ENCODE data around the gene KCTD14. TPM values are rescaled to one million over a fixed set of nuclear protein-coding genes. Genes with fewer than 3 reads are reported as not detected.

The KCTD14 gene
- total and polyA plus RNA-seq, 9 donors = 0.89 to 2.0 (median 1.7) TPM

GRCh38 chr11:77967121-77967520, 56.0 kb downstream of the KCTD14 start:
- WGBS (ENCODE audit: insufficient coverage) = 100% methylated on average over 1 of the region's 2 CpGs
- Histone ChIP-seq H3K36me3 (ENCODE audit: control insufficient read depth, insufficient read depth, low read length) (peaks cover 7% of the 10 kb centered on the region), H3K4me3 (ENCODE audit: low read length) (no peak overlapping the region), H3K4me1 (ENCODE audit: control insufficient read depth, insufficient read depth, low read length) (no peaks in the 10 kb centered on the region), H3K27ac (ENCODE audit: low read length) (no peak overlapping the region), H3K9me3 (replicated peaks; ENCODE audit: control insufficient read depth, low read depth, low read length) (no peaks in the 10 kb centered on the region), H3K27me3 (ENCODE audit: control insufficient read depth, insufficient read depth, low read length) (no peaks in the 10 kb centered on the region)
- DNase-seq = no peak

- Histone ChIP-seq H3K4me1 (ENCODE audit: control insufficient read depth, insufficient read depth, low read length) (no peaks in the 10 kb centered on the region), H3K4me3 (ENCODE audit: low read length) (no peak overlapping the region), H3K27me3 (ENCODE audit: control insufficient read depth, insufficient read depth, low read length) (no peaks in the 10 kb centered on the region), H3K36me3 (ENCODE audit: control insufficient read depth, insufficient read depth, low read length) (peaks cover 7% of the 10 kb centered on the region), H3K9me3 (replicated peaks; ENCODE audit: control insufficient read depth, low read depth, low read length) (no peaks in the 10 kb centered on the region), H3K27ac (ENCODE audit: low read length) (no peak overlapping the region)
- DNase-seq = no peak
- WGBS (ENCODE audit: insufficient coverage) = no CpG with 5 or more reads among the region's 2 CpGs
These were observed 56.7 kb downstream of the KCTD14 start for GRCh38 chr11:77966338-77966737.

Other genes starting within 250 kb of the KCTD14 start
- 36.9 TPM for gene RSF1, start 202.6 kb downstream of the KCTD14 start, total RNA-seq
- 10 to 100 TPM; 25.8 to 46.1 (median 37.3) TPM for gene RSF1, start 202.6 kb downstream of the KCTD14 start, polyA plus RNA-seq (ENCODE audit: insufficient read depth in 1 of 8, insufficient read length in 8 of 8, low replicate concordance in 1 of 8)
- gene AAMDC, start 202.1 kb downstream of the KCTD14 start, total RNA-seq = 44.7 TPM
- 10 to 100 TPM; 37.0 to 48.3 (median 42.6) TPM for gene AAMDC, start 202.1 kb downstream of the KCTD14 start, polyA plus RNA-seq (ENCODE audit: insufficient read depth in 1 of 8, insufficient read length in 8 of 8, low replicate concordance in 1 of 8)
- gene INTS4, start 28.6 kb downstream of the KCTD14 start, total RNA-seq = 26.4 TPM
- 10 to 100 TPM; 21.5 to 26.8 (median 23.4) TPM for gene INTS4, start 28.6 kb downstream of the KCTD14 start, polyA plus RNA-seq (ENCODE audit: insufficient read depth in 1 of 8, insufficient read length in 8 of 8, low replicate concordance in 1 of 8)
- 0.13 TPM for gene THRSP, start 40.6 kb upstream of the KCTD14 start, total RNA-seq
- 1 to 10 TPM in 1 of 8 donors, under 1 TPM in 6, not detected in 1; 0.13 to 1.3 (median 0.21) TPM for gene THRSP, start 40.6 kb upstream of the KCTD14 start, polyA plus RNA-seq (ENCODE audit: insufficient read depth in 1 of 8, insufficient read length in 8 of 8, low replicate concordance in 1 of 8)
- gene NDUFC2, start 56.6 kb upstream of the KCTD14 start, total RNA-seq = 207 TPM
- 100 to 1,000 TPM; 140 to 202 (median 169) TPM for gene NDUFC2, start 56.6 kb upstream of the KCTD14 start, polyA plus RNA-seq (ENCODE audit: insufficient read depth in 1 of 8, insufficient read length in 8 of 8, low replicate concordance in 1 of 8)
- 21.1 TPM for gene ALG8, start 116.3 kb upstream of the KCTD14 start, total RNA-seq
- 10 to 100 TPM; 21.7 to 30.7 (median 26.5) TPM for gene ALG8, start 116.3 kb upstream of the KCTD14 start, polyA plus RNA-seq (ENCODE audit: insufficient read depth in 1 of 8, insufficient read length in 8 of 8, low replicate concordance in 1 of 8)
- gene KCTD21, start 165.3 kb upstream of the KCTD14 start, total RNA-seq = 4.9 TPM
- gene KCTD21, start 165.3 kb upstream of the KCTD14 start, polyA plus RNA-seq (ENCODE audit: insufficient read depth in 1 of 8, insufficient read length in 8 of 8, low replicate concordance in 1 of 8) = 1 to 10 TPM; 6.0 to 7.7 (median 6.5) TPM
- gene USP35, start 165.6 kb upstream of the KCTD14 start, total RNA-seq = 2.6 TPM
- gene USP35, start 165.6 kb upstream of the KCTD14 start, polyA plus RNA-seq (ENCODE audit: insufficient read depth in 1 of 8, insufficient read length in 8 of 8, low replicate concordance in 1 of 8) = 1 to 10 TPM; 3.5 to 4.8 (median 4.0) TPM

Data from muscle of leg (tissue), 11 donors.